ENCODE measurements around the gene LRIG2. TPM values are rescaled to one million over a fixed set of nuclear protein-coding genes. Genes with fewer than 3 reads are reported as not detected.

The LRIG2 gene
- polyA plus RNA-seq, 1 of the 3 experiments (the other 2 are of a cell fraction), result 3.8 TPM

GRCh38 chr1:113170519-113170918 lies 97.5 kb downstream of the LRIG2 start (continued):
- no peak for TF ChIP-seq SIN3A (IDR thresholded peaks at IDR 0.05; ENCODE audit: borderline replicate concordance, low read depth, low read length)
- no peak for TF ChIP-seq TCF12 (IDR thresholded peaks at IDR 0.05)
- no peak for TF ChIP-seq USF1 (IDR thresholded peaks at IDR 0.05; ENCODE audit: borderline replicate concordance, low read depth)
- TF ChIP-seq IRF3 (IDR thresholded peaks at IDR 0.05; ENCODE audit: low read depth, low read length), result no peak
- TF ChIP-seq EP300 (IDR thresholded peaks at IDR 0.05; ENCODE audit: borderline replicate concordance in 1 of 2, low read depth in 1 of 2, low read length in 1 of 2), result no peak

- no peaks in the 10 kb centered on the region for H3K36me3 ChIP-seq (replicated peaks in 1 of 2; ENCODE audit: control insufficient read depth in 1 of 2, insufficient read depth in 2 of 2, low read length in 1 of 2)
- no peak overlapping the region for H3K4me3 ChIP-seq (ENCODE audit: low read depth in 2 of 2, low read length in 1 of 2)
- H2AFZ ChIP-seq (ENCODE audit: low read depth), result no peak overlapping the region
- no peak for DNase-seq
- H3K27ac ChIP-seq (ENCODE audit: low read depth in 2 of 2, low read length in 1 of 2), result no peak overlapping the region
- no peaks in the 10 kb centered on the region for H3K9me3 ChIP-seq
- no peaks in the 10 kb centered on the region for H3K9me2 ChIP-seq
- no peak overlapping the region for H3K4me2 ChIP-seq
- no peaks in the 10 kb centered on the region for H4K20me1 ChIP-seq (ENCODE audit: insufficient read depth)
- H3F3A ChIP-seq (replicated peaks; ENCODE audit: insufficient read depth), result no peaks in the 10 kb centered on the region
- 78% methylated on average over 1 of the region's 3 CpGs for WGBS (ENCODE audit: low lambda C conversion rate)
- ChIA-PET CTCF (no interaction called here), POLR2A (no interaction called here)
- no peaks in the 10 kb centered on the region for H3K4me1 ChIP-seq (ENCODE audit: control insufficient read depth in 1 of 2, insufficient read depth in 2 of 2, low read depth in 1 of 2, low read length in 1 of 2)
- H3K9ac ChIP-seq, result no peak overlapping the region
- peaks cover 7% of the 10 kb centered on the region; the same call in 1 of the 2 replicates for H3K27me3 ChIP-seq (ENCODE audit: insufficient read depth)
- no peaks in the 10 kb centered on the region for H3K79me2 ChIP-seq (ENCODE audit: insufficient read depth)
- TF ChIP-seq YY1 (IDR thresholded peaks at IDR 0.05; ENCODE audit: low read depth) (no peak), EP300 (IDR thresholded peaks at IDR 0.05; ENCODE audit: borderline replicate concordance in 1 of 2, low read depth in 1 of 2, low read length in 1 of 2) (no peak), MEF2A (IDR thresholded peaks at IDR 0.05; ENCODE audit: borderline replicate concordance, low read depth) (no peak), EZH2phosphoT487 (IDR thresholded peaks at IDR 0.05; ENCODE audit: borderline replicate concordance, low read depth) (no peak), CHD2 (IDR thresholded peaks at IDR 0.05; ENCODE audit: low read length, partially characterized antibody) (no peak), RXRA (IDR thresholded peaks at IDR 0.05; ENCODE audit: borderline replicate concordance, low read depth) (no peak), TCF12 (IDR thresholded peaks at IDR 0.05) (no peak), GABPA (IDR thresholded peaks at IDR 0.05; ENCODE audit: low read depth) (no peak)
Measured at GRCh38 chr1:113178106-113178505, 105.1 kb downstream of the LRIG2 start.

- H3K9me3 ChIP-seq, result no peaks in the 10 kb centered on the region
- ChIA-PET POLR2A (no interaction called here), CTCF (interaction anchor here (0.7 kb wide), 1 partner anchor 425 kb away, joined by 4 read pairs; no protein-coding TSS in a partner anchor)
- no peaks in the 10 kb centered on the region for H3K36me3 ChIP-seq (replicated peaks in 1 of 2; ENCODE audit: control insufficient read depth in 1 of 2, insufficient read depth in 2 of 2, low read length in 1 of 2)
- no peak overlapping the region for H3K4me2 ChIP-seq
- DNase-seq, result no peak
- H3K9ac ChIP-seq, result no peak overlapping the region
- H3K79me2 ChIP-seq (ENCODE audit: insufficient read depth), result no peaks in the 10 kb centered on the region
- no peak overlapping the region for H3K4me3 ChIP-seq (ENCODE audit: low read depth in 2 of 2, low read length in 1 of 2)
- WGBS (ENCODE audit: low lambda C conversion rate), result 75% methylated on average over 3 of the region's 3 CpGs
- H2AFZ ChIP-seq (ENCODE audit: low read depth), result no peak overlapping the region
- no peaks in the 10 kb centered on the region for H3K9me2 ChIP-seq
- H3K4me1 ChIP-seq (ENCODE audit: control insufficient read depth in 1 of 2, insufficient read depth in 2 of 2, low read depth in 1 of 2, low read length in 1 of 2), result no peaks in the 10 kb centered on the region
- no peaks in the 10 kb centered on the region for H4K20me1 ChIP-seq (ENCODE audit: insufficient read depth)
- H3K27me3 ChIP-seq (ENCODE audit: insufficient read depth), result peaks cover 7% of the 10 kb centered on the region; the same call in 1 of the 2 replicates
- H3K27ac ChIP-seq (ENCODE audit: low read depth in 2 of 2, low read length in 1 of 2), result no peak overlapping the region
- H3F3A ChIP-seq (replicated peaks; ENCODE audit: insufficient read depth), result no peaks in the 10 kb centered on the region
- no peak for TF ChIP-seq ELF1 (IDR thresholded peaks at IDR 0.05)
- TF ChIP-seq CTCF (IDR thresholded peaks at IDR 0.05), result peak; percentile 27
- TF ChIP-seq JUND (IDR thresholded peaks at IDR 0.05), result no peak
- TF ChIP-seq GABPA (IDR thresholded peaks at IDR 0.05; ENCODE audit: low read depth), result no peak
- TF ChIP-seq RAD21 (IDR thresholded peaks at IDR 0.05; ENCODE audit: low read length), result peak; percentile 30
- no peak for TF ChIP-seq MEF2A (IDR thresholded peaks at IDR 0.05; ENCODE audit: borderline replicate concordance, low read depth)
- TF ChIP-seq MAX (IDR thresholded peaks at IDR 0.05; ENCODE audit: low read depth), result no peak
- no peak for TF ChIP-seq ZBTB33 (IDR thresholded peaks at IDR 0.05; ENCODE audit: borderline replicate concordance, low read depth)
- no peak for TF ChIP-seq FOSL2 (IDR thresholded peaks at IDR 0.05; ENCODE audit: borderline replicate concordance, low read depth)
- TF ChIP-seq USF2 (IDR thresholded peaks at IDR 0.05; ENCODE audit: borderline replicate concordance, low read depth, low read length), result no peak
Measured at GRCh38 chr1:113178522-113178921, 105.5 kb downstream of the LRIG2 start.

Measured in SK-N-SH (cell line).